Activated T-helper 2 cell treated with anti-CD3 and anti-CD28 coated beads, Interferon-gamma antibody, Interleukin-2, Interleukin-4, amounts not matched to agents 10 μg/mL and 5 μg/mL and 100 μg/mL, durations not matched to agents 14 hours and 24 hours and 36 hours (primary cell): ENCODE measurements around the gene SYNGR3. TPM values are rescaled to one million over a fixed set of nuclear protein-coding genes. Genes with fewer than 3 reads are reported as not detected.
"Not testable (repeated sequence)": the region's sequence is repeated elsewhere in the genome, so short reads cannot be mapped to it uniquely, and the experiment has no call there.

ENCODE experiments used
- DNase-seq: peaks from one replicate; pipeline ENCODE4 v3.0.0; 2021; ENCODE audit warnings: low spot score
- H3K27ac Mint-ChIP-seq: one replicate; pipeline ENCODE4 v1.8.0; 2021; ENCODE audit warnings: mixed read lengths
- H3K27me3 Mint-ChIP-seq: one replicate; pipeline ENCODE4 v1.8.0; 2021; ENCODE audit warnings: low read depth, mixed read lengths
- H3K36me3 Mint-ChIP-seq: one replicate; pipeline ENCODE4 v1.8.0; 2021; ENCODE audit warnings: low read depth, mixed read lengths
- H3K4me1 Mint-ChIP-seq: one replicate; pipeline ENCODE4 v1.8.0; 2021; ENCODE audit warnings: low read depth, mixed read lengths
- H3K4me3 Mint-ChIP-seq: one replicate; pipeline ENCODE4 v1.8.0; 2021; ENCODE audit warnings: low read depth, mild to moderate bottlenecking, moderate library complexity, mixed read lengths
- H3K9me3 Mint-ChIP-seq: one replicate; pipeline ENCODE4 v1.8.0; 2021; ENCODE audit warnings: mixed read lengths
- intact Hi-C: fragments of 100-400 bp; cut with micrococcal nuclease; formaldehyde crosslinking; loops from one replicate; pipeline ENCODE4 v1.15.1; 2023
- total RNA-seq: library from RNA; stranded (reverse); gene quantifications from 2 replicates; pipeline ENCODE4 v1.2.3, GENCODE V29; 2022

Gene SYNGR3
- total RNA-seq, 1 donor from 2014 or later, result 21.1 TPM

- intact Hi-C loops, result loop anchor here (10.0 kb wide), 1 partner anchor 226 kb away; the partner anchor contains the start of gene ECI1
- no peaks in the 10 kb centered on the region for H3K9me3 Mint-ChIP-seq
- no peak overlapping the region for H3K27ac Mint-ChIP-seq
- no peak overlapping the region for H3K4me3 Mint-ChIP-seq
- H3K36me3 Mint-ChIP-seq, result no peaks in the 10 kb centered on the region
- H3K27me3 Mint-ChIP-seq, result peaks cover 27% of the 10 kb centered on the region
- H3K4me1 Mint-ChIP-seq, result peaks cover 9% of the 10 kb centered on the region
- no peak for DNase-seq
Observed at GRCh38 chr16:2028620-2029220, 39.0 kb downstream of the SYNGR3 start.

GRCh38 chr16:2029350-2029749 is 39.6 kb downstream of the SYNGR3 start:
- Mint-ChIP-seq H3K27ac (no peak overlapping the region), H3K4me3 (no peak overlapping the region), H3K9me3 (no peaks in the 10 kb centered on the region), H3K4me1 (peaks cover 5% of the 10 kb centered on the region), H3K36me3 (no peaks in the 10 kb centered on the region), H3K27me3 (peaks cover 27% of the 10 kb centered on the region)
- no peak for DNase-seq
- intact Hi-C loops, result loop anchor here (10.0 kb wide), 1 partner anchor 225 kb away; the partner anchor contains the start of gene ECI1

- H3K4me1 Mint-ChIP-seq, result peaks cover 5% of the 10 kb centered on the region
- intact Hi-C loops, result no loop called here
- no peak for DNase-seq
- H3K36me3 Mint-ChIP-seq, result no peaks in the 10 kb centered on the region
- peaks cover 26% of the 10 kb centered on the region for H3K27me3 Mint-ChIP-seq
- H3K27ac Mint-ChIP-seq, result no peak overlapping the region
- H3K4me3 Mint-ChIP-seq, result no peak overlapping the region
- no peaks in the 10 kb centered on the region for H3K9me3 Mint-ChIP-seq
Observed at GRCh38 chr16:2030036-2030435, 40.3 kb downstream of the SYNGR3 start.

GRCh38 chr16:2031081-2031577 is 41.4 kb downstream of the SYNGR3 start:
- H3K27me3 Mint-ChIP-seq, result peaks cover 19% of the 10 kb centered on the region
- H3K4me1 Mint-ChIP-seq, result no peaks in the 10 kb centered on the region
- no peaks in the 10 kb centered on the region for H3K9me3 Mint-ChIP-seq
- no peak overlapping the region for H3K27ac Mint-ChIP-seq
- intact Hi-C loops, result no loop called here
- DNase-seq, result no peak
- no peak overlapping the region for H3K4me3 Mint-ChIP-seq
- H3K36me3 Mint-ChIP-seq, result no peaks in the 10 kb centered on the region

GRCh38 chr16:2032285-2033056 is 42.7 kb downstream of the SYNGR3 start:
- Mint-ChIP-seq H3K27ac (no peak overlapping the region), H3K36me3 (no peaks in the 10 kb centered on the region), H3K27me3 (peaks cover 17% of the 10 kb centered on the region), H3K4me1 (no peaks in the 10 kb centered on the region), H3K4me3 (no peak overlapping the region), H3K9me3 (no peaks in the 10 kb centered on the region)
- intact Hi-C loops, result no loop called here
- no peak for DNase-seq

- DNase-seq, result no peak
- no peak overlapping the region for H3K27ac Mint-ChIP-seq
- intact Hi-C loops, result no loop called here
- H3K4me3 Mint-ChIP-seq, result no peak overlapping the region
- no peaks in the 10 kb centered on the region for H3K4me1 Mint-ChIP-seq
- no peaks in the 10 kb centered on the region for H3K36me3 Mint-ChIP-seq
- peaks cover 9% of the 10 kb centered on the region for H3K27me3 Mint-ChIP-seq
- no peaks in the 10 kb centered on the region for H3K9me3 Mint-ChIP-seq
Observed at GRCh38 chr16:2033057-2033908, 43.5 kb downstream of the SYNGR3 start.

GRCh38 chr16:2033909-2034695 is 44.3 kb downstream of the SYNGR3 start:
- H3K36me3 Mint-ChIP-seq, H3K27me3 Mint-ChIP-seq, H3K4me1 Mint-ChIP-seq, H3K4me3 Mint-ChIP-seq, H3K27ac Mint-ChIP-seq, intact Hi-C loops, DNase-seq, H3K9me3 Mint-ChIP-seq: not testable (repeated sequence)

GRCh38 chr16:2034696-2035430 is 45.1 kb downstream of the SYNGR3 start:
- Mint-ChIP-seq H3K4me3 (no peak overlapping the region), H3K27me3 (peaks cover 1% of the 10 kb centered on the region), H3K36me3 (no peaks in the 10 kb centered on the region), H3K27ac (no peak overlapping the region), H3K9me3 (no peaks in the 10 kb centered on the region), H3K4me1 (no peaks in the 10 kb centered on the region)
- DNase-seq, result no peak
- intact Hi-C loops, result no loop called here

- H3K27me3 Mint-ChIP-seq, result no peaks in the 10 kb centered on the region
- DNase-seq, result no peak
- no peaks in the 10 kb centered on the region for H3K4me1 Mint-ChIP-seq
- H3K4me3 Mint-ChIP-seq, result no peak overlapping the region
- no peak overlapping the region for H3K27ac Mint-ChIP-seq
- H3K36me3 Mint-ChIP-seq, result no peaks in the 10 kb centered on the region
- intact Hi-C loops, result no loop called here
- no peaks in the 10 kb centered on the region for H3K9me3 Mint-ChIP-seq
Observed at GRCh38 chr16:2035431-2036199, 45.8 kb downstream of the SYNGR3 start.

GRCh38 chr16:2036200-2036966 is 46.6 kb downstream of the SYNGR3 start:
- Mint-ChIP-seq H3K36me3 (no peaks in the 10 kb centered on the region), H3K27ac (no peak overlapping the region), H3K4me3 (no peak overlapping the region), H3K9me3 (no peaks in the 10 kb centered on the region), H3K27me3 (no peaks in the 10 kb centered on the region), H3K4me1 (no peaks in the 10 kb centered on the region)
- no peak for DNase-seq
- intact Hi-C loops, result no loop called here

- DNase-seq, result no peak
- Mint-ChIP-seq H3K4me1 (no peaks in the 10 kb centered on the region), H3K36me3 (no peaks in the 10 kb centered on the region), H3K9me3 (no peaks in the 10 kb centered on the region), H3K27ac (no peak overlapping the region), H3K27me3 (no peaks in the 10 kb centered on the region), H3K4me3 (no peak overlapping the region)
- intact Hi-C loops, result no loop called here
Observed at GRCh38 chr16:2037115-2037514, 47.3 kb downstream of the SYNGR3 start.
